GM12878 (cell line): ENCODE measurements around the gene KHDC1L. TPM values are rescaled to one million over a fixed set of nuclear protein-coding genes. Genes with fewer than 3 reads are reported as not detected.

Experiments
- ATAC-seq: fragments of 200-7000 bp; cut with Tn5 transposase; 3 replicates; pipeline ENCODE4 v1.9.1; 2020; ENCODE audit warnings: mild to moderate bottlenecking, moderate library complexity
- BruUV-seq: library from RNA; stranded (reverse); fragments of 400-500 nt; replicated peaks from 2 replicates; lab custom pipeline; 2021; lab: Mats Ljungman, UMichigan
- CTCF ChIA-PET: fragments of 300-600 bp; sonication (Branson Sonifier 250); formaldehyde crosslinking; extraction: SDS; loops from one replicate; lab custom pipeline; 2021; ENCODE audit warnings: inconsistent platforms; lab: Yijun Ruan, JAX
- POLR2A ChIA-PET: fragments of 350-600 bp; formaldehyde crosslinking; extraction: SDS; loops from one replicate; lab custom pipeline; 2021; ENCODE audit warnings: inconsistent platforms; lab: Charles Lee
- RAD21 ChIA-PET: fragments of 300-600 bp; sonication (Branson Sonifier 250); formaldehyde crosslinking; loops from one replicate; lab custom pipeline; 2023; ENCODE audit warnings: antibody characterized with exemption; ENCODE audit not compliant: unreplicated experiment; lab: Charles Lee
- SMC1A ChIA-PET: fragments of 300-600 bp; sonication (Branson Sonifier 250); formaldehyde crosslinking; loops from one replicate; lab custom pipeline; 2023; ENCODE audit not compliant: unreplicated experiment, uncharacterized antibody; lab: Charles Lee
- DNase-seq: peaks from one replicate; pipeline ENCODE4 v3.0.0-alpha.2; 2011; ENCODE audit warnings: low read depth, low spot score
- FAIRE-seq: peaks from 3 replicates; lab custom pipeline; 2011; peaks lifted over from hg19 to GRCh38; lab: Jason Lieb, UNC
- H2AFZ ChIP-seq: 2 replicates; pipeline ENCODE4 v1.6.0; 2011; ENCODE audit warnings: low read depth, low read length, control low read depth; ENCODE audit not compliant: control insufficient read depth
- H3K27ac ChIP-seq: 2 replicates; pipeline ENCODE4 v1.5.1; 2011; ENCODE audit warnings: control low read depth; ENCODE audit not compliant: control insufficient read depth, insufficient read depth
- H3K27me3 ChIP-seq, 2 experiments: replicated peaks in 1 of 2; 2 replicates each; pipeline versions ENCODE4 v1.6.0 to v1.6.1; 2011; ENCODE audit warnings: low read length in 1 of 2; ENCODE audit not compliant: control insufficient read depth in 2 of 2, insufficient read depth in 2 of 2
- H3K36me3 ChIP-seq, 2 experiments: 2 replicates each; pipeline ENCODE4 v1.5.1; 2011; ENCODE audit warnings: low read length in 1 of 2; ENCODE audit not compliant: control insufficient read depth in 2 of 2, insufficient read depth in 2 of 2
- H3K4me1 ChIP-seq: 2 replicates; pipeline ENCODE4 v1.6.1; 2011; ENCODE audit warnings: mild to moderate bottlenecking, low read length, moderate library complexity, mixed read lengths; ENCODE audit not compliant: control insufficient read depth, insufficient read depth
- H3K4me2 ChIP-seq: 2 replicates; pipeline ENCODE4 v1.6.0; 2011; ENCODE audit warnings: control low read depth; ENCODE audit not compliant: control insufficient read depth, insufficient read depth
- H3K4me3 ChIP-seq: fragments of 200-600 bp; sonication (generic); 2 replicates; pipeline ENCODE4 v1.5.1; 2016
- H3K79me2 ChIP-seq: 2 replicates; pipeline ENCODE4 v1.6.0; 2011; ENCODE audit warnings: low read length; ENCODE audit not compliant: control insufficient read depth, insufficient read depth
- H3K9ac ChIP-seq: 2 replicates; pipeline ENCODE4 v1.8.0; 2011; ENCODE audit warnings: low read length, control low read depth, mixed read lengths; ENCODE audit not compliant: control insufficient read depth, insufficient read depth
- H3K9me3 ChIP-seq: replicated peaks from 3 replicates; pipeline ENCODE4 v1.5.1; 2011; ENCODE audit warnings: mild to moderate bottlenecking, low read length; ENCODE audit not compliant: control insufficient read depth, insufficient read depth
- H4K20me1 ChIP-seq: 2 replicates; pipeline ENCODE4 v1.6.0; 2011; ENCODE audit not compliant: control insufficient read depth, insufficient read depth
- BACH1 ChIP-seq: fragments of 450-650 bp; IDR thresholded peaks from 2 replicates; pipeline ENCODE4 v1.6.1; 2017; ENCODE audit warnings: mild to moderate bottlenecking, borderline replicate concordance
- BRCA1 ChIP-seq: IDR thresholded peaks from 2 replicates; pipeline ENCODE4 v1.6.1; 2011; ENCODE audit warnings: low read depth, low read length, improper control_type of control experiment
- CBX3 ChIP-seq: fragments of 200-600 bp; sonication (generic); IDR thresholded peaks from 2 replicates; pipeline ENCODE4 v1.6.1; 2016; ENCODE audit warnings: low read depth, borderline replicate concordance
- CHD1 ChIP-seq: IDR thresholded peaks from 2 replicates; pipeline ENCODE4 v1.6.1; 2012; ENCODE audit warnings: low read depth, low read length, improper control_type of control experiment
- MTA2 ChIP-seq: fragments of 450-650 bp; IDR thresholded peaks from 2 replicates; pipeline ENCODE4 v1.6.1; 2016; ENCODE audit warnings: low read depth, mild to moderate bottlenecking, moderate library complexity
- NRF1 ChIP-seq: conservative IDR thresholded peaks from 2 replicates; pipeline ENCODE4 v1.6.1; 2011; ENCODE audit warnings: mild to moderate bottlenecking, low read depth, low read length, improper control_type of control experiment
- POU2F2 ChIP-seq: IDR thresholded peaks from 3 replicates; pipeline ENCODE4 v1.6.1; 2011; ENCODE audit warnings: low read depth, mild to moderate bottlenecking, low read length, borderline replicate concordance
- RAD51 ChIP-seq: fragments of 450-650 bp; IDR thresholded peaks from 2 replicates; pipeline ENCODE4 v1.6.1; 2016; ENCODE audit warnings: moderate library complexity, mild to moderate bottlenecking, inconsistent platforms
- SPI1 ChIP-seq: IDR thresholded peaks from 2 replicates; pipeline ENCODE4 v1.6.1; 2011; ENCODE audit warnings: low read depth, mild to moderate bottlenecking, low read length, moderate library complexity, borderline replicate concordance; ENCODE audit not compliant: insufficient read depth
- ZNF207 ChIP-seq: fragments of 450-650 bp; IDR thresholded peaks from 2 replicates; pipeline ENCODE4 v1.6.1; 2014; ENCODE audit warnings: antibody characterized with exemption, mild to moderate bottlenecking, borderline replicate concordance
- WGBS: methylation state at CpG from one replicate; pipeline ENCODE4 v1.1.6; 2016; ENCODE audit warnings: low lambda C conversion rate; ENCODE audit not compliant: insufficient replicate concordance, insufficient coverage; ENCODE audit errors: missing lambda C conversion rate; 5-methylcytosine and 5-hydroxymethylcytosine counted together
- in situ Hi-C: fragments of 300-500 bp; cut with MboI; formaldehyde crosslinking; loops from 9 replicates; pipeline ENCODE4 v1.14.3; 2018; ENCODE audit warnings: mixed read lengths
- intact Hi-C: fragments of 100-400 bp; cut with micrococcal nuclease; formaldehyde crosslinking; loops from one replicate; pipeline ENCODE4 v1.14.2; 2022; ENCODE audit not compliant: unreplicated experiment
- polyA plus RNA-seq, 11 experiments: library from polyadenylated mRNA; depleted of rRNA in 4 of 11; unstranded in 6 of 11; stranded (reverse) in 5 of 11; fragments of >200 nt; fragmentation: Nextera tagmentation in 4 of 11; fragmentation: Illumina TruSeq in 1 of 11; extraction: Ambion mirVana in 4 of 11; extraction: Trizol in 1 of 11; gene quantifications; 1 replicate in 1 of 11; 2 replicates in 10 of 11; pipeline versions ENCODE4 v1.2.1 to v1.2.3, GENCODE V29; 2011 to 2016; ENCODE audit warnings: inconsistent platforms in 2 of 11, missing spikeins in 2 of 11, low read depth in 1 of 11
- total RNA-seq, 4 experiments: library from RNA; depleted of rRNA in 3 of 4; stranded (reverse); fragments of >200 nt in 3 of 4; fragmentation: Illumina TruSeq in 1 of 4; extraction: Trizol in 1 of 4; gene quantifications; 2 replicates each; pipeline versions ENCODE4 v1.2.1 to v1.2.3, GENCODE V29; 2013 to 2021
- TF ChIP-seq, protein P1 (sequence below): fragments of 150-350 bp; IDR thresholded peaks from 2 replicates; pipeline ENCODE4 v1.6.1; 2016; ENCODE audit warnings: low read depth, low read length
- TF ChIP-seq, protein P2 (sequence below): fragments of 450-650 bp; formaldehyde crosslinking; IDR thresholded peaks from 2 replicates; pipeline ENCODE4 v1.5.0; 2022; ENCODE audit warnings: mild to moderate bottlenecking, missing genetic modification characterization
- TF ChIP-seq, protein P3 (sequence below): fragments of 450-650 bp; IDR thresholded peaks from 2 replicates; pipeline ENCODE4 v1.6.1; 2016; ENCODE audit warnings: mild to moderate bottlenecking, moderate library complexity, borderline replicate concordance

Gene KHDC1L
- total and polyA plus RNA-seq, 10 of the 15 experiments (the other 5 are each of a cell fraction or from before 2014, with no cell fraction given) = 0.12 to 0.37 (median 0.24) TPM; not detected in 4

DNA sequence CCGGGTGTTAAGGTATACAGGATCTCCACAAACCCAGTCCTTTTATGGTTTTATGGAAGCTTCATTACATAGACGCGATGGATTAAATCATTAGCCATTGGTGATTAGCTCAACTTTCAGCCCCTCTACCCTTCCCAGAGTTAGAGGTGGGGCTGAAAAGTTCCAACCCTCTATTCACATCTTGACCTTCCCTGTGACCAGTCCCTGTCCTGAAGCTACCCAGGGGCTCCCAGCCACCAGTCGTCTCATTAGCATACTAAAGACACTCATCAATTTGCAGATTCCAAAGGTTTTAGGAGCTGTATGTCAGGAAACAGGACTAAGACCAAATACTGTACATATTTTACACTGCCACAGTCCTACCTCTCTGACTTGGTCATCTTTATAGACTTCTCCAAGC, 21.0 kb downstream of the KHDC1L start:
- ChIA-PET POLR2A (no interaction called here), SMC1A (no interaction called here), CTCF (no interaction called here), RAD21 (interaction anchor here (0.7 kb wide), 1 partner anchor 404 kb away, joined by 3 read pairs; no protein-coding TSS in a partner anchor)
- Histone ChIP-seq H3K27ac (no peak overlapping the region), H3K36me3 (no peaks in the 10 kb centered on the region), H2AFZ (no peak overlapping the region), H3K4me1 (no peaks in the 10 kb centered on the region), H3K4me2 (no peak overlapping the region), H3K9me3 (no peaks in the 10 kb centered on the region)
- no peak for DNase-seq
- in situ Hi-C loops = no loop called here
- FAIRE-seq = no peak
- TF ChIP-seq, protein P1, sequence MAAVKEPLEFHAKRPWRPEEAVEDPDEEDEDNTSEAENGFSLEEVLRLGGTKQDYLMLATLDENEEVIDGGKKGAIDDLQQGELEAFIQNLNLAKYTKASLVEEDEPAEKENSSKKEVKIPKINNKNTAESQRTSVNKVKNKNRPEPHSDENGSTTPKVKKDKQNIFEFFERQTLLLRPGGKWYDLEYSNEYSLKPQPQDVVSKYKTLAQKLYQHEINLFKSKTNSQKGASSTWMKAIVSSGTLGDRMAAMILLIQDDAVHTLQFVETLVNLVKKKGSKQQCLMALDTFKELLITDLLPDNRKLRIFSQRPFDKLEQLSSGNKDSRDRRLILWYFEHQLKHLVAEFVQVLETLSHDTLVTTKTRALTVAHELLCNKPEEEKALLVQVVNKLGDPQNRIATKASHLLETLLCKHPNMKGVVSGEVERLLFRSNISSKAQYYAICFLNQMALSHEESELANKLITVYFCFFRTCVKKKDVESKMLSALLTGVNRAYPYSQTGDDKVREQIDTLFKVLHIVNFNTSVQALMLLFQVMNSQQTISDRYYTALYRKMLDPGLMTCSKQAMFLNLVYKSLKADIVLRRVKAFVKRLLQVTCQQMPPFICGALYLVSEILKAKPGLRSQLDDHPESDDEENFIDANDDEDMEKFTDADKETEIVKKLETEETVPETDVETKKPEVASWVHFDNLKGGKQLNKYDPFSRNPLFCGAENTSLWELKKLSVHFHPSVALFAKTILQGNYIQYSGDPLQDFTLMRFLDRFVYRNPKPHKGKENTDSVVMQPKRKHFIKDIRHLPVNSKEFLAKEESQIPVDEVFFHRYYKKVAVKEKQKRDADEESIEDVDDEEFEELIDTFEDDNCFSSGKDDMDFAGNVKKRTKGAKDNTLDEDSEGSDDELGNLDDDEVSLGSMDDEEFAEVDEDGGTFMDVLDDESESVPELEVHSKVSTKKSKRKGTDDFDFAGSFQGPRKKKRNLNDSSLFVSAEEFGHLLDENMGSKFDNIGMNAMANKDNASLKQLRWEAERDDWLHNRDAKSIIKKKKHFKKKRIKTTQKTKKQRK = no peak
- TF ChIP-seq NRF1 (no peak), CHD1 (no peak), BACH1 (no peak), BRCA1 (no peak), RAD51 (no peak), MTA2 (no peak), CBX3 (no peak), POU2F2 (no peak), ZNF207 (no peak), SPI1 (no peak)
- TF ChIP-seq, protein P2, sequence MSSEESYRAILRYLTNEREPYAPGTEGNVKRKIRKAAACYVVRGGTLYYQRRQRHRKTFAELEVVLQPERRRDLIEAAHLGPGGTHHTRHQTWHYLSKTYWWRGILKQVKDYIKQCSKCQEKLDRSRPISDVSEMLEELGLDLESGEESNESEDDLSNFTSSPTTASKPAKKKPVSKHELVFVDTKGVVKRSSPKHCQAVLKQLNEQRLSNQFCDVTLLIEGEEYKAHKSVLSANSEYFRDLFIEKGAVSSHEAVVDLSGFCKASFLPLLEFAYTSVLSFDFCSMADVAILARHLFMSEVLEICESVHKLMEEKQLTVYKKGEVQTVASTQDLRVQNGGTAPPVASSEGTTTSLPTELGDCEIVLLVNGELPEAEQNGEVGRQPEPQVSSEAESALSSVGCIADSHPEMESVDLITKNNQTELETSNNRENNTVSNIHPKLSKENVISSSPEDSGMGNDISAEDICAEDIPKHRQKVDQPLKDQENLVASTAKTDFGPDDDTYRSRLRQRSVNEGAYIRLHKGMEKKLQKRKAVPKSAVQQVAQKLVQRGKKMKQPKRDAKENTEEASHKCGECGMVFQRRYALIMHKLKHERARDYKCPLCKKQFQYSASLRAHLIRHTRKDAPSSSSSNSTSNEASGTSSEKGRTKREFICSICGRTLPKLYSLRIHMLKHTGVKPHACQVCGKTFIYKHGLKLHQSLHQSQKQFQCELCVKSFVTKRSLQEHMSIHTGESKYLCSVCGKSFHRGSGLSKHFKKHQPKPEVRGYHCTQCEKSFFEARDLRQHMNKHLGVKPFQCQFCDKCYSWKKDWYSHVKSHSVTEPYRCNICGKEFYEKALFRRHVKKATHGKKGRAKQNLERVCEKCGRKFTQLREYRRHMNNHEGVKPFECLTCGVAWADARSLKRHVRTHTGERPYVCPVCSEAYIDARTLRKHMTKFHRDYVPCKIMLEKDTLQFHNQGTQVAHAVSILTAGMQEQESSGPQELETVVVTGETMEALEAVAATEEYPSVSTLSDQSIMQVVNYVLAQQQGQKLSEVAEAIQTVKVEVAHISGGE (CRISPR knock-in tag) = no peak
- TF ChIP-seq, protein P3, sequence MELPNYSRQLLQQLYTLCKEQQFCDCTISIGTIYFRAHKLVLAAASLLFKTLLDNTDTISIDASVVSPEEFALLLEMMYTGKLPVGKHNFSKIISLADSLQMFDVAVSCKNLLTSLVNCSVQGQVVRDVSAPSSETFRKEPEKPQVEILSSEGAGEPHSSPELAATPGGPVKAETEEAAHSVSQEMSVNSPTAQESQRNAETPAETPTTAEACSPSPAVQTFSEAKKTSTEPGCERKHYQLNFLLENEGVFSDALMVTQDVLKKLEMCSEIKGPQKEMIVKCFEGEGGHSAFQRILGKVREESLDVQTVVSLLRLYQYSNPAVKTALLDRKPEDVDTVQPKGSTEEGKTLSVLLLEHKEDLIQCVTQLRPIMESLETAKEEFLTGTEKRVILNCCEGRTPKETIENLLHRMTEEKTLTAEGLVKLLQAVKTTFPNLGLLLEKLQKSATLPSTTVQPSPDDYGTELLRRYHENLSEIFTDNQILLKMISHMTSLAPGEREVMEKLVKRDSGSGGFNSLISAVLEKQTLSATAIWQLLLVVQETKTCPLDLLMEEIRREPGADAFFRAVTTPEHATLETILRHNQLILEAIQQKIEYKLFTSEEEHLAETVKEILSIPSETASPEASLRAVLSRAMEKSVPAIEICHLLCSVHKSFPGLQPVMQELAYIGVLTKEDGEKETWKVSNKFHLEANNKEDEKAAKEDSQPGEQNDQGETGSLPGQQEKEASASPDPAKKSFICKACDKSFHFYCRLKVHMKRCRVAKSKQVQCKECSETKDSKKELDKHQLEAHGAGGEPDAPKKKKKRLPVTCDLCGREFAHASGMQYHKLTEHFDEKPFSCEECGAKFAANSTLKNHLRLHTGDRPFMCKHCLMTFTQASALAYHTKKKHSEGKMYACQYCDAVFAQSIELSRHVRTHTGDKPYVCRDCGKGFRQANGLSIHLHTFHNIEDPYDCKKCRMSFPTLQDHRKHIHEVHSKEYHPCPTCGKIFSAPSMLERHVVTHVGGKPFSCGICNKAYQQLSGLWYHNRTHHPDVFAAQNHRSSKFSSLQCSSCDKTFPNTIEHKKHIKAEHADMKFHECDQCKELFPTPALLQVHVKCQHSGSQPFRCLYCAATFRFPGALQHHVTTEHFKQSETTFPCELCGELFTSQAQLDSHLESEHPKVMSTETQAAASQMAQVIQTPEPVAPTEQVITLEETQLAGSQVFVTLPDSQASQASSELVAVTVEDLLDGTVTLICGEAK = no peak
- TF ChIP-seq, all 136 proteins: peak for 0
- intact Hi-C loops = no loop called here
- Histone ChIP-seq H3K27me3 (no peaks in the 10 kb centered on the region), H3K4me3 (no peak overlapping the region), H3K9ac (no peak overlapping the region), H3K79me2 (no peaks in the 10 kb centered on the region), H4K20me1 (no peaks in the 10 kb centered on the region; the same call in 1 of the 2 replicates)
- BruUV-seq = no TSS peak
- no peak for ATAC-seq
- WGBS = 55% methylated on average over 4 of the region's 4 CpGs
